ENCODE data around the gene GRID1. TPM values are rescaled to one million over a fixed set of nuclear protein-coding genes. Genes with fewer than 3 reads are reported as not detected.

GRID1 gene
- total and polyA plus RNA-seq, 9 of the 15 experiments (the other 6 are each of a cell fraction or from before 2014, with no cell fraction given), result 0.01 to 7.2 (median 1.2) TPM

- no peak for TF ChIP-seq PATZ1 (CRISPR knock-in tag; IDR thresholded peaks at IDR 0.05; ENCODE audit: borderline replicate concordance)
- no peak for TF ChIP-seq EP400 (IDR thresholded peaks at IDR 0.05)
- no peak for TF ChIP-seq MCM3 (IDR thresholded peaks at IDR 0.05)
- TF ChIP-seq BRD9 (IDR thresholded peaks at IDR 0.05; ENCODE audit: low read depth, partially characterized antibody), result no peak
- TF ChIP-seq RB1 (IDR thresholded peaks at IDR 0.05; ENCODE audit: low read depth), result no peak
- TF ChIP-seq WHSC1 (IDR thresholded peaks at IDR 0.05; ENCODE audit: low read length), result no peak
- no peak for TF ChIP-seq MTA1 (IDR thresholded peaks at IDR 0.05; ENCODE audit: borderline replicate concordance)
- no peak for TF ChIP-seq TBL1XR1 (IDR thresholded peaks at IDR 0.05; ENCODE audit: low read length in 2 of 2)
- TF ChIP-seq ZNF41 (CRISPR knock-in tag; conservative IDR thresholded peaks at IDR 0.05), result no peak
Measured at GRCh38 chr10:85741626-85742300, 624.8 kb downstream of the GRID1 start (continued).

GRCh38 chr10:85735997-85736396, 630.6 kb downstream of the GRID1 start:
- Histone ChIP-seq H3K9me1 (ENCODE audit: control insufficient read depth, insufficient read depth, low read length) (no peaks in the 10 kb centered on the region), H3K4me2 (ENCODE audit: insufficient read depth, low read length) (no peak overlapping the region), H2AFZ (ENCODE audit: low read depth, low read length) (no peak overlapping the region), H3K4me1 (replicated peaks in 1 of 2; ENCODE audit: control insufficient read depth in 2 of 2, insufficient read depth in 2 of 2, low read length in 2 of 2) (no peaks in the 10 kb centered on the region), H3K79me2 (ENCODE audit: control insufficient read depth, insufficient read depth, low read length) (no peaks in the 10 kb centered on the region), H3K27me3 (ENCODE audit: control insufficient read depth in 2 of 2, insufficient read depth in 2 of 2, low read length in 2 of 2) (no peaks in the 10 kb centered on the region), H3K27ac (ENCODE audit: extremely low read depth, low read depth, low read length) (no peak overlapping the region), H3K9ac (ENCODE audit: insufficient read depth in 1 of 2, low read depth in 2 of 2, low read length in 2 of 2) (no peak overlapping the region), H3K4me3 (no peak overlapping the region), H4K20me1 (replicated peaks; ENCODE audit: control insufficient read depth, insufficient read depth, low read length) (no peaks in the 10 kb centered on the region), H3K36me3 (ENCODE audit: control insufficient read depth, insufficient read depth, low read length) (no peaks in the 10 kb centered on the region), H3K9me3 (replicated peaks; ENCODE audit: control insufficient read depth, insufficient read depth, low read depth, low read length) (no peaks in the 10 kb centered on the region)
- in situ Hi-C loops (cut with MboI) (no loop called here), intact Hi-C loops (cut with micrococcal nuclease) (no loop called here)
- 14% methylated on average over 1 of the region's 1 CpG for WGBS (ENCODE audit: insufficient coverage, low coverage, missing lambda C conversion rate)
- FAIRE-seq (no peak), ATAC-seq (no peak), DNase-seq (ENCODE audit: extremely low read depth in 1 of 4, low spot score in 3 of 4) (no peak)
- BruUV-seq (replicated peaks), result no TSS peak
- POLR2A ChIA-PET, result no interaction called here
- CTCF ChIA-PET (ENCODE audit: low intra/inter-chr PET ratio), result no interaction called here
- TF ChIP-seq BRD9 (IDR thresholded peaks at IDR 0.05; ENCODE audit: low read depth, partially characterized antibody) (no peak), ZNF512 (tag; IDR thresholded peaks at IDR 0.05) (0 out of 2 replicates have a peak, but pooled peaks have one; percentile 41), HBP1 (CRISPR knock-in tag; IDR thresholded peaks at IDR 0.05) (0 out of 2 replicates have a peak, but pooled peaks have one; percentile 22), RBM14 (IDR thresholded peaks at IDR 0.05; ENCODE audit: borderline replicate concordance, insufficient read depth, low read depth, low read length) (no peak), CTCF (IDR thresholded peaks at IDR 0.05 in 2 of 3, conservative IDR thresholded peaks at IDR 0.05 in 1 of 3; ENCODE audit: insufficient read depth in 2 of 3, low read depth in 1 of 3, low read length in 3 of 3) (no peak), GABPB1 (CRISPR knock-in tag; IDR thresholded peaks at IDR 0.05) (no peak), EGR1 (conservative IDR thresholded peaks at IDR 0.05) (no peak)
